GM19324 (cell line): ENCODE measurements around the gene RAMACL.

ENCODE experiments used
- ATAC-seq: cut with Tn5 transposase; IDR thresholded peaks from one replicate; pipeline ENCODE4 v1.9.1; 2021; ENCODE audit warnings: mild to moderate bottlenecking, moderate library complexity; ENCODE audit not compliant: unreplicated experiment, low FRiP score

RAMACL gene

GRCh38 chr6:166618866-166619761 is 32.6 kb upstream of the RAMACL start:
- ATAC-seq, result no peak

- no peak for ATAC-seq
Measured at GRCh38 chr6:166618251-166618650, 31.8 kb upstream of the RAMACL start.

GRCh38 chr6:166617359-166617758 is 30.9 kb upstream of the RAMACL start:
- ATAC-seq, result no peak

- no peak for ATAC-seq
Measured at GRCh38 chr6:166616261-166617238, 30.1 kb upstream of the RAMACL start.

GRCh38 chr6:166615059-166615770 is 28.7 kb upstream of the RAMACL start:
- no peak for ATAC-seq

- ATAC-seq, result no peak
Measured at GRCh38 chr6:166614589-166614988, 28.1 kb upstream of the RAMACL start.

- ATAC-seq, result no peak
Measured at GRCh38 chr6:166614171-166614583, 27.7 kb upstream of the RAMACL start.

- no peak for ATAC-seq
Measured at GRCh38 chr6:166613027-166613426, 26.5 kb upstream of the RAMACL start.

GRCh38 chr6:166612471-166612881 is 26.0 kb upstream of the RAMACL start:
- ATAC-seq, result no peak

GRCh38 chr6:166611631-166612030 is 25.2 kb upstream of the RAMACL start:
- ATAC-seq, result no peak

GRCh38 chr6:166610069-166610468 is 23.6 kb upstream of the RAMACL start:
- ATAC-seq, result no peak

- no peak for ATAC-seq
Measured at GRCh38 chr6:166608774-166609173, 22.3 kb upstream of the RAMACL start.

- ATAC-seq, result no peak
Measured at GRCh38 chr6:166605752-166606151, 19.3 kb upstream of the RAMACL start.

- ATAC-seq, result no peak
Measured at GRCh38 chr6:166604911-166605310, 18.4 kb upstream of the RAMACL start.

GRCh38 chr6:166604328-166604727 is 17.9 kb upstream of the RAMACL start:
- ATAC-seq, result no peak

GRCh38 chr6:166603043-166603690 is 16.7 kb upstream of the RAMACL start:
- ATAC-seq, result no peak

GRCh38 chr6:166601956-166602355 is 15.5 kb upstream of the RAMACL start:
- ATAC-seq, result no peak

- no peak for ATAC-seq
Measured at GRCh38 chr6:166600931-166601330, 14.5 kb upstream of the RAMACL start.

- no peak for ATAC-seq
Measured at GRCh38 chr6:166599205-166599604, 12.7 kb upstream of the RAMACL start.
